NB4 (cell line): Measurements from ENCODE around the gene SUSD6.

Experiments
- CTCF ChIP-seq: IDR thresholded peaks from one replicate; pipeline ENCODE4 v1.5.1; 2012; ENCODE audit warnings: low read depth, low read length
- POLR2A ChIP-seq: IDR thresholded peaks from 2 replicates; pipeline ENCODE4 v1.6.1; 2011; ENCODE audit warnings: mild to moderate bottlenecking; ENCODE audit not compliant: insufficient read length; ENCODE audit errors: extremely low read depth

GRCh38 chr14:69696204-69696527, 84.8 kb downstream of the SUSD6 start:
- no peak for TF ChIP-seq POLR2A
- TF ChIP-seq CTCF: no peak
